T-helper 2 cell treated with Interferon-gamma antibody and Interleukin-4, amounts not matched to agents 5 μg/mL and 100 μg/mL, for 36 hours (primary cell): Measurements from ENCODE around the gene DNAJC24.
A peak's percentile ranks its signal among the peaks of the same experiment; 100 is the strongest.

Source experiments
- DNase-seq: peaks from one replicate; pipeline ENCODE4 v3.0.0; 2021; ENCODE audit warnings: low spot score
- H3K27ac Mint-ChIP-seq: one replicate; pipeline ENCODE4 v1.8.0; 2021; ENCODE audit warnings: mild to moderate bottlenecking, mixed read lengths
- H3K27me3 Mint-ChIP-seq: one replicate; pipeline ENCODE4 v1.8.0; 2021; ENCODE audit warnings: low read depth, mixed read lengths
- H3K36me3 Mint-ChIP-seq: one replicate; pipeline ENCODE4 v1.8.0; 2021; ENCODE audit warnings: low read depth, mixed read lengths
- H3K4me1 Mint-ChIP-seq: one replicate; pipeline ENCODE4 v1.8.0; 2021; ENCODE audit warnings: low read depth, mixed read lengths
- H3K4me3 Mint-ChIP-seq: one replicate; pipeline ENCODE4 v1.8.0; 2022; ENCODE audit warnings: mild to moderate bottlenecking, moderate library complexity, mixed read lengths
- H3K9me3 Mint-ChIP-seq: one replicate; pipeline ENCODE4 v1.8.0; 2021; ENCODE audit warnings: mixed read lengths

The DNAJC24 gene

DNA sequence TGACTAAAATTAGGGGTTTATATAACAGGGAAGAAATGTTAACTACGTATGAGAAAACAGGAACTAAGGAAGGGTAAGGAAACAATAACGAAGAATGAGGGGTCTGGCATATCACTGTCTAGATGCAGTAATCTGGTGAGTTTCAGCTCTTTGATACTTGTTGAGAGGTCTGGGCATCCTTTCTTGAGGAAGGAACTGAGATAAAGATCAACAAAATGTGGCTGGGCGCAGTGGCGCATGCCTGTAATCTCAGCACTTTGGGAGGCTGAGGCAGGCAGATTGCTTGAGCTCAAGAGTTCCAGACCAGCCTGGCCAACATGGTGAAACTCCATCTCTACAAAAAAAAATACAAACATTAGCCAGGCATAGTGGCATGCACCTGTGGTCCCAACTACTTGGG is 2.9 kb upstream of the DNAJC24 start:
- Mint-ChIP-seq H3K9me3 (no peaks in the 10 kb centered on the region), H3K4me3 (peak overlapping the region; percentile 5), H3K27ac (no peak overlapping the region), H3K36me3 (no peaks in the 10 kb centered on the region), H3K27me3 (peaks cover 28% of the 10 kb centered on the region), H3K4me1 (peaks cover 28% of the 10 kb centered on the region)
- no peak for DNase-seq

DNA sequence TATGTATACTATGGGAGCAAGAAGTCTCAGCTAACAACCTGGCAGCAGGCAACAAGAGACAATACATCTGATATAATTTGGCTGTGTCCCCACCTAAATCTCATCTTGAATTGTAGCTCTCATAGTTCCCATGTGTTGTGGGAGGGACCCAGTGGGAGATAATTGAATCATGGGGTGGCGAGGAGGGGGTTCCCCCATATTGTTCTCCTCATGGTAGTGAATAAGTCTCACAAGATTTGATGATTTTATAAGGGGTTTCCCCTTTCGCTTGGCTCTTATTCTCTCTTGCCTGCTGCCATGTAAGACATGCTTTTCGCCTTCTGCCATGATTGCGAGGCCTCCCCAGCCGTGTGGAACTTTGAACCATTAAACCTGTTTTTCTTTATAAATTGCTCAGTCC is 6.2 kb downstream of the DNAJC24 start:
- Mint-ChIP-seq H3K9me3 (no peaks in the 10 kb centered on the region), H3K36me3 (no peaks in the 10 kb centered on the region), H3K4me1 (peaks cover 9% of the 10 kb centered on the region), H3K4me3 (no peak overlapping the region), H3K27ac (no peak overlapping the region), H3K27me3 (no peaks in the 10 kb centered on the region)
- no peak for DNase-seq

DNA sequence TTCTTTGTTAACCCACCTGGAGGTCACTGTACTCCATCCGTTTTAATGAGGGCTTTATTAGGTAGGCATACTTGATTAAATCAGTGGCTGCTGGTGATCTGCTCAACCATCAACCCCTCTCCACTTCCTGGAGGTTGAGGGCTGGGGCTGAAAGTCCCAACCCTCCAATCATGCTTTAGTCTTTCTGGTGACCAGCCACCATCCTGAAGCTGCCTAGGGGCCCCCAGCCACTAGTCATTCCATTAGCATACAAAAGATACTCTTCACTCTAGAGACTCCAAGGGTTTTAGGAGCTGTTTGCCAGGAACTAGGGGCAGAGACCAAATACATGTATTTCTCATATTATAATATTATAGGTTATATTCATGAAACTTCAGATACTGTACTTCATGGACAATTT is 13.5 kb downstream of the DNAJC24 start:
- H3K9me3 Mint-ChIP-seq = no peaks in the 10 kb centered on the region
- no peak overlapping the region for H3K27ac Mint-ChIP-seq
- no peak overlapping the region for H3K4me3 Mint-ChIP-seq
- DNase-seq = no peak
- no peaks in the 10 kb centered on the region for H3K4me1 Mint-ChIP-seq
- no peaks in the 10 kb centered on the region for H3K27me3 Mint-ChIP-seq
- peaks cover 1% of the 10 kb centered on the region for H3K36me3 Mint-ChIP-seq

DNA sequence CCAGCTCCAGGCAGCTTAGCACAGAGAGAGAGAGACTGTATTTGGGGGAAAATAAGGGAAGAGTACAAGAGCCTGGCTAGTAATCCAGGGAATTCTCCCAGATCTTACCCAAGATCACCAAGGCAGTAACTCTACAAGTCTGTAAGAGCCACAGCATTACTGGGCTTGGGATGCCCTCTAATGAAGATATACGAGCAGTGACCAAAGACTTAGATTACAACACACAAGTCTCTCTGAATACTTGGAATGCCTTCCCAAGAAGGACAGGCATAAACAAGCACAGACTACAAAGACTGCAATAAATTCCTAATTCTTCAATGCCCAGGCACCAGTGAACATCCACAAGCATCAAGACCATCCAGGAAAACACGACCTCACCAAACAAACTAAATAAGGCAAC is 17.7 kb downstream of the DNAJC24 start:
- no peak overlapping the region for H3K27ac Mint-ChIP-seq
- peaks cover 1% of the 10 kb centered on the region for H3K4me1 Mint-ChIP-seq
- DNase-seq = no peak
- H3K27me3 Mint-ChIP-seq = no peaks in the 10 kb centered on the region
- no peak overlapping the region for H3K4me3 Mint-ChIP-seq
- H3K36me3 Mint-ChIP-seq = peaks cover 1% of the 10 kb centered on the region
- no peaks in the 10 kb centered on the region for H3K9me3 Mint-ChIP-seq

DNA sequence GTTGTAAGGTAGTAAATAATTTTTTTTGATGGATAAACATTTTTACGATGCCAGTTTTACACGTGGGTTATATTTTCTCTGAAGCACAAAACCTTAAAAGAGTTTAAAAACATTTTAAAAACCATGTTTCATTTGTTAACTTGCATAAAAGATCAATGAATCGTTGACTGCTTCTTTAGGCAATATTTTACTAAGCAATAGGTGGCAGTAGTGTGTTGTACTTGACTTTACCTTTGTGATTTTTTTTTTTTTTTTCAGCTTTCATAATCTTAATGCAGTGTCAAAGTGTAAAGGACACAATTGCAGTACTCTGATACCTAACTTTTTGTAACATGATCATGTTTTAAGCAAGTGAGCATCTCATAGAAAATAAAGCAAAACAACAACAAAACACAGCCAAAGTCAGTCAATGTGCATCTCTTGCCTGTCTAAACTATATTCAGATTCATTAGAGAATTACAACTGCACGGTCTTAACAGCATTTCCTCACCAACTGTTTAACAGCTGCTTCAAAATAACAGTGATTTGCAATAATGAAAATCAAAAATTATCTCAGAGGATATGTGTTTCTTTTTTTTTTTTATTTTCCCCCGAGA is 27.7 kb downstream of the DNAJC24 start:
- DNase-seq = no peak
- Mint-ChIP-seq H3K4me3 (no peak overlapping the region), H3K9me3 (no peaks in the 10 kb centered on the region), H3K27ac (no peak overlapping the region), H3K36me3 (peaks cover 3% of the 10 kb centered on the region), H3K27me3 (no peaks in the 10 kb centered on the region), H3K4me1 (no peaks in the 10 kb centered on the region)

DNA sequence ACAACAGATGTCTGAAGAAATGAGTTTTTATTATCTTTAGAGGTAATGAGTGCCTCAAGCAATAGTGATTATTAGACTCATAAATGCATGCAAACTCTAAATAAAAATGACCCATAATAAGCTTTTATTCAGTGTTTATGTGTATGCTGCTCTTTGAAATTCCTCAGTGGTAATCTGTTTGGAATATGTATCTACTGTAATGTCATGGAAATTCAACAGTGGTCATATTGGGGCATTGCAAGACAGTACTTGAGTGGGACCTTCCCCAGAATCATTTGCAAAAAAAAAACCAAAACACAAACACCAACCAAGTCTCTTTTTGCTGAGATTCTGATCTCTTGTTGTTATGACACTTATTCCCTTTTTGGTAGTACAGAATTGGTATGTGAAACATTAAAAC is 35.0 kb downstream of the DNAJC24 start:
- DNase-seq = no peak
- H3K27ac Mint-ChIP-seq = no peak overlapping the region
- H3K9me3 Mint-ChIP-seq = no peaks in the 10 kb centered on the region
- no peak overlapping the region for H3K4me3 Mint-ChIP-seq
- no peaks in the 10 kb centered on the region for H3K27me3 Mint-ChIP-seq
- H3K4me1 Mint-ChIP-seq = no peaks in the 10 kb centered on the region
- H3K36me3 Mint-ChIP-seq = peaks cover 3% of the 10 kb centered on the region

DNA sequence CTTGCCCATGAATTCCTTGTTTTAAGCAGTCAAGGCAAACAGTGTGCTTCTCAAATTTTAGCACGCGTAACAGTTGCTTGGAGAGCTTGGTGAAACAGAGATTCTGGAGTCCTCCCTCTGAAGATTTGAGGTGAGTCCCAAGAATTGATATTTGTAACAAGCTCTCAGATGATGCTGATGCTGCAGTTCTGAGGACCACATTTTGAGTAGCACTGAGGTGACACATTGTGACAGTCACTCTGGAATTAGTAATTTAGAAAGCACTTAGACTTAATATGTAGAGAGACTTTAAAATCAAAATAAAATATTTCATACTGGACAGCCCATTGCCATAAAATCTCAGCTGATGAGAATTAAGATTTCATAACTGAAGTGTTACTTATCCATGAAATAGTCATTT is 38.5 kb downstream of the DNAJC24 start:
- Mint-ChIP-seq H3K27ac (no peak overlapping the region), H3K9me3 (no peaks in the 10 kb centered on the region), H3K27me3 (no peaks in the 10 kb centered on the region), H3K36me3 (no peaks in the 10 kb centered on the region), H3K4me3 (no peak overlapping the region), H3K4me1 (no peaks in the 10 kb centered on the region)
- no peak for DNase-seq

DNA sequence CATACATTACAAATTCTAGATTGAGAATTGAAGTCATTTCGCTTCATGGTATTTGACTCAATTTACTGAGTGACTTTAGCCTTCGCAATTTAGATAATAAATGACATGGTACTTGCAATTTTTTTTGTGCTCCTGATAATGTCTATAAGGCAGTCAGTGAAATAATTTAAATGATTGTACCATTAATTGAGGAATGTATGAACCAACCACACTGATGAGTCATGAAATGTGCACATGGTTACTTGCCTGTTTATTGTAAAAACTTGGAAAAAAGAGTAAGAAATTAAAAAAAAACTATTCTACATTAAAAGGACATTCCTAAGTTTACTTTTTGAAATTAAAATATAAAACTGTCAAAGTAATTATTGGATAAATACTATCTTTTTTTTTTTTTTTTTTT is 43.3 kb downstream of the DNAJC24 start:
- DNase-seq = no peak
- no peaks in the 10 kb centered on the region for H3K36me3 Mint-ChIP-seq
- no peaks in the 10 kb centered on the region for H3K27me3 Mint-ChIP-seq
- no peak overlapping the region for H3K4me3 Mint-ChIP-seq
- no peaks in the 10 kb centered on the region for H3K9me3 Mint-ChIP-seq
- H3K4me1 Mint-ChIP-seq = no peaks in the 10 kb centered on the region
- H3K27ac Mint-ChIP-seq = no peak overlapping the region

DNA sequence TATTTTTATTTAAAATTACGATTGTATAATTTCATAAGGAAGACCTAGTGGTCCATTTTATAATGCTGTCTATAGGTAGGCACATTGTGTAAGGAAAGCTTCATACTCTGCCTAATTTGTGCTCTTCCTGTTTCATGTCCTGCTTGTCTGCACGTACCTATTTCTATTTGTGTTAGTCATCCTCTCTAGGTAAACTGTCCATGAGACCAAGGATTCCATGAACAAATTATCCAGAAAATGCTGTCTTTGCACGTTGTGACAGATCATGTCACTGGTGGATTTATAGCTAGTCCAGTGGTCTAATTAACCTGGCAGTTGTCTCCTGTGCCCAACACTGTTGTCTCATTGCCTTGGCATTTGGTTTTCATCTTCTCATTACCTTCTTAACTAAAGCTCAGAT is 44.7 kb downstream of the DNAJC24 start:
- Mint-ChIP-seq H3K27ac (no peak overlapping the region), H3K36me3 (no peaks in the 10 kb centered on the region), H3K4me3 (no peak overlapping the region), H3K27me3 (no peaks in the 10 kb centered on the region), H3K9me3 (no peaks in the 10 kb centered on the region), H3K4me1 (no peaks in the 10 kb centered on the region)
- no peak for DNase-seq

DNA sequence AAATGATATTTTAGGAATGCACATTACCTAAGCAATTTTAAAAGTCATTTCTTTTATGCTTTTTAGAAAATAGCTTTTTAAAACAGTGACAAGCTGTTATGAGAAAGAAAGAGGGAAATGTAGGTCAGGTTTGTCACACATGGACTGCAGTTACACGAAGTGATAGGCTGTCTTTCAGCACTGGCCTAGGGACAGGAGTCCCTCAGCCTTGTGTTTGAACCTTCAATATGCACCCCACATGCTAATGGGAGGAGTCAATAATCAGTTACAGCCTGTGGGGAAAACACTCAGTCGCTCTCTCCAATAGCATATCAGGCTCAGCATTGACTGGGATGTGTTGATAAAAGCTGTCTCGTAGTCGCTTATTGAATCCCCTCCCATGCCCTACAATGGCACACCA is 45.8 kb downstream of the DNAJC24 start:
- Mint-ChIP-seq H3K27me3 (no peaks in the 10 kb centered on the region), H3K9me3 (no peaks in the 10 kb centered on the region), H3K4me3 (no peak overlapping the region), H3K4me1 (no peaks in the 10 kb centered on the region), H3K27ac (no peak overlapping the region), H3K36me3 (no peaks in the 10 kb centered on the region)
- no peak for DNase-seq

DNA sequence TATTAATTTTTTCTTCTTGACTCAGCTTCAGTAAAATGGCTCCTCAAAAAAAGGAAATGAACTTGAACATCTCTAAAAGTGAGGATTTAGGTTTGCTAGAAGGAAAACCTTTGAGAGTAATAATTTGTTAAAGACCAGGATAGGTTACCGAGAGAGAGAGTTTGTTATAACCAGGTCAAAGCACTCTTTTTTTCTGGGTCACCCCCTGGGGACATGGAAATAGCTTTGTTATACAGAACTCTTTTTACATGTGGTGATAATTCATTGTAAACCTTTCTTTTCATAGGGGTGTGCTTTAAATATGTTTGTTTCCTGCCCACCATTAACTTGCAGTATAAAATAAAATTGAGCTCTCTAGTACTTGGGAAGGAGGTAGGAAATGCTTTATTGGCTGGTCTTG is 47.7 kb downstream of the DNAJC24 start:
- no peak overlapping the region for H3K27ac Mint-ChIP-seq

DNA sequence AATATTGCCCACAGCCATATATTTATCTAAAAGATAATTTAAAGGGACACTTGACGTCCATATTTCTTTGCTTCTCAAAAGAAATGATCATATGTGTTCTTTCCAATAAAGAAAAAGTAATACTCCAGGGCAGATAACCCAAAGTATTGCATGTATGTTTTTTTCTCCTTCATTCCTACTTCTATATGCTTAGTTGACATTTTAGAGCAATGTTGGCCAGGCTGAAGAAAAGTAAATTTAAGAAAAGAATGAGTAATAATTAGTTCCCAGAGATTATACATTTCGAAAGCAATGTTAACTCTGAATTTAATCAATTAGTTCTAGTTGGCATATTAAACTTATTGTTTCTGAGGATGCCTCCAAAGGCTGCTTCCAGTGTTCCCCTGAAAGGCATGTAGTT is 48.2 kb downstream of the DNAJC24 start:
- no peak for DNase-seq
- Mint-ChIP-seq H3K4me1 (no peaks in the 10 kb centered on the region), H3K27ac (no peak overlapping the region), H3K27me3 (no peaks in the 10 kb centered on the region), H3K4me3 (no peak overlapping the region), H3K9me3 (no peaks in the 10 kb centered on the region), H3K36me3 (no peaks in the 10 kb centered on the region)

More for the DNA sequence above, 47.7 kb downstream of the DNAJC24 start:
- Mint-ChIP-seq H3K9me3 (no peaks in the 10 kb centered on the region), H3K4me3 (no peak overlapping the region), H3K27me3 (no peaks in the 10 kb centered on the region), H3K4me1 (no peaks in the 10 kb centered on the region), H3K36me3 (no peaks in the 10 kb centered on the region)
- no peak for DNase-seq

DNA sequence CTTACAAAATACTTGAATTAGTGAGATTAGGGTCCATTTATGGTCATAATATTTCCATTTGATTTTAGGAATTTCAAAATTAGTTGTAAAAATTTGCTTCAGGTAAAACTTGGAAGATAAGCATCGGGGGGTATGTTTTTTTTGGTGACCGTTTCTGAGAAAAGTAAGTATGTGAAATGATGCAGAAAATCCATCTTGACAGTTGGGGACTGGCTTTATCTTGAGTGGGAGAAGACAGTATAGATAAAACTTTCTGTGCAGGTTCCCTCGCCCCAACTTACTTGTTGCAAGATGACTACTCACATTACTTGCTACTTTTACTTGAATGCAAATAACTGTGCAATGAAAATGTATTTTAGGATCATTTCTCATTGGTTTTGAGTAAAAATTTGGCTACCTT is 49.5 kb downstream of the DNAJC24 start:
- Mint-ChIP-seq H3K9me3 (no peaks in the 10 kb centered on the region), H3K4me1 (no peaks in the 10 kb centered on the region), H3K27ac (no peak overlapping the region), H3K4me3 (no peak overlapping the region), H3K27me3 (no peaks in the 10 kb centered on the region), H3K36me3 (no peaks in the 10 kb centered on the region)
- no peak for DNase-seq

DNA sequence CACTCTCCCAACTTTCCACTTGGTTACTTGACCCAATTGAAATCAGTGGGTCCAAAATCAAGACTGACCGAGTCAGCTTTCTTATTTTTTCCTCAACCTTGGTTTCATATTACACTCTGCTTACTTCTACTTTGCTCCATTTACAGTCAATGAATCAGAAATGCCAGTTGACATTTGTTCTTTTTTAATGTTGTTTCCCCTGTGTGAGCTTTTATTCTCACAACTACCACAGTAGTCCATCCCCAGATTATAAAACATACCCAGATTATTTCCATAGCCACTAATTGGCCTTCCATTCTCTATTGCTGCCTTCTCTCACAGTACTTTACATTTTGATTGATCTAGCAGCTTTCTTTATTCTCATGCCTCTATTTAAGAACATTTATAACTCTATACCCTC is 50.0 kb downstream of the DNAJC24 start:
- Mint-ChIP-seq H3K9me3 (no peaks in the 10 kb centered on the region), H3K27ac (no peak overlapping the region), H3K4me3 (no peak overlapping the region), H3K27me3 (no peaks in the 10 kb centered on the region), H3K36me3 (no peaks in the 10 kb centered on the region), H3K4me1 (no peaks in the 10 kb centered on the region)
- DNase-seq = no peak

DNA sequence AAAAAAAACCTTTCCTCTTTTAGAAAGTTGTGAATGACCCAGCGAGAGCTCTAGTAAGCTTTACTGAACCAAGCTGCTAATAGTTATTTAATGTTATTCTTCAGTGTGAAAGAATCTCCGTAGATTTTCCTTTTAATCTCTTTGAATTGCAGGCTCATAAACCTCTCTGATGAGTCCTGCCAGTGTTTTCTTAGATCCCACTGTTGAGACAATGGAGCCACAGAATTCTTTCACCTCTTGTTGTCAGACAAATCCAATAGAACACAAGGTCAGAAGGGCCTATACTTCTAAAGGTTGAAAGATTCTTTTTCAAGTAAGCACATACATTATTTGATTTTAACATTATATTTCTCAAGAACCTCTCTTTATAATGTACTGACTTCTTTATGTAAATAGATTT is 52.2 kb downstream of the DNAJC24 start:
- H3K4me1 Mint-ChIP-seq = no peaks in the 10 kb centered on the region
- no peaks in the 10 kb centered on the region for H3K27me3 Mint-ChIP-seq
- DNase-seq = no peak
- H3K4me3 Mint-ChIP-seq = no peak overlapping the region
- H3K27ac Mint-ChIP-seq = no peak overlapping the region
- H3K36me3 Mint-ChIP-seq = peaks cover 1% of the 10 kb centered on the region
- no peaks in the 10 kb centered on the region for H3K9me3 Mint-ChIP-seq
